Measurements from ENCODE around the gene DNAJC1.

Gene DNAJC1

DNA sequence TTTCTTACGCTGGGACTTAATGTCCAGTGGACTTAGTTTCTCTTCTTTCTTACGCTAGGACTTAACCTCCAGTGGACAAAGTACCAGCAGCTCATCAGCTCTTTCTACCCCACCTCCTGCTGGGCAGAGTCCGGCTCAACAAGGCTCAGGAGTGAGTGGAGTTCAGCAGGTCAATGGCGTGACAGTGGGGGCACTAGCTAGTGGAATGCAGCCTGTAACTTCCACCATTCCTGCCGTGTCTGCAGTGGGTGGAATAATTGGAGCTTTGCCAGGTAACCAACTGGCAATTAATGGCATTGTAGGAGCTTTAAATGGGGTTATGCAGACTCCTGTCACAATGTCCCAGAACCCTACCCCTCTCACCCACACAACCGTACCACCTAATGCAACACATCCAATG lies 269.8 kb downstream of the DNAJC1 start:
- Histone ChIP-seq H3K9me3 (ENCODE audit: control insufficient read depth, insufficient read depth, low read length) (no peaks in the 10 kb centered on the region), H3F3A (ENCODE audit: control insufficient read depth, insufficient read depth) (peaks cover 6% of the 10 kb centered on the region; the same call in 1 of the 2 replicates), H4K20me1 (ENCODE audit: control insufficient read depth, insufficient read depth, low read depth, low read length) (no peaks in the 10 kb centered on the region), H3K27me3 (ENCODE audit: control insufficient read depth, low read length) (no peaks in the 10 kb centered on the region), H3K79me2 (ENCODE audit: control insufficient read depth, low read length) (no peaks in the 10 kb centered on the region; the same call in 1 of the 2 replicates), H3K4me2 (ENCODE audit: low read length) (no peak overlapping the region), H3K27ac (ENCODE audit: low read depth, low read length) (no peak overlapping the region), H3K4me3 (ENCODE audit: low read length) (no peak overlapping the region), H3K4me1 (ENCODE audit: control insufficient read depth, low read length) (no peaks in the 10 kb centered on the region), H3K36me3 (ENCODE audit: control insufficient read depth, low read length) (peaks cover 69% of the 10 kb centered on the region), H3K9me2 (replicated peaks; ENCODE audit: control insufficient read depth, low read length) (no peaks in the 10 kb centered on the region)
- TF ChIP-seq, protein P1, sequence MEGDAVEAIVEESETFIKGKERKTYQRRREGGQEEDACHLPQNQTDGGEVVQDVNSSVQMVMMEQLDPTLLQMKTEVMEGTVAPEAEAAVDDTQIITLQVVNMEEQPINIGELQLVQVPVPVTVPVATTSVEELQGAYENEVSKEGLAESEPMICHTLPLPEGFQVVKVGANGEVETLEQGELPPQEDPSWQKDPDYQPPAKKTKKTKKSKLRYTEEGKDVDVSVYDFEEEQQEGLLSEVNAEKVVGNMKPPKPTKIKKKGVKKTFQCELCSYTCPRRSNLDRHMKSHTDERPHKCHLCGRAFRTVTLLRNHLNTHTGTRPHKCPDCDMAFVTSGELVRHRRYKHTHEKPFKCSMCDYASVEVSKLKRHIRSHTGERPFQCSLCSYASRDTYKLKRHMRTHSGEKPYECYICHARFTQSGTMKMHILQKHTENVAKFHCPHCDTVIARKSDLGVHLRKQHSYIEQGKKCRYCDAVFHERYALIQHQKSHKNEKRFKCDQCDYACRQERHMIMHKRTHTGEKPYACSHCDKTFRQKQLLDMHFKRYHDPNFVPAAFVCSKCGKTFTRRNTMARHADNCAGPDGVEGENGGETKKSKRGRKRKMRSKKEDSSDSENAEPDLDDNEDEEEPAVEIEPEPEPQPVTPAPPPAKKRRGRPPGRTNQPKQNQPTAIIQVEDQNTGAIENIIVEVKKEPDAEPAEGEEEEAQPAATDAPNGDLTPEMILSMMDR (IDR thresholded peaks at IDR 0.05; ENCODE audit: low read depth, low read length, poor library complexity, severe bottlenecking) = no peak
- TF ChIP-seq EZH2phosphoT487 (IDR thresholded peaks at IDR 0.05; ENCODE audit: borderline replicate concordance, low read length) = no peak

DNA sequence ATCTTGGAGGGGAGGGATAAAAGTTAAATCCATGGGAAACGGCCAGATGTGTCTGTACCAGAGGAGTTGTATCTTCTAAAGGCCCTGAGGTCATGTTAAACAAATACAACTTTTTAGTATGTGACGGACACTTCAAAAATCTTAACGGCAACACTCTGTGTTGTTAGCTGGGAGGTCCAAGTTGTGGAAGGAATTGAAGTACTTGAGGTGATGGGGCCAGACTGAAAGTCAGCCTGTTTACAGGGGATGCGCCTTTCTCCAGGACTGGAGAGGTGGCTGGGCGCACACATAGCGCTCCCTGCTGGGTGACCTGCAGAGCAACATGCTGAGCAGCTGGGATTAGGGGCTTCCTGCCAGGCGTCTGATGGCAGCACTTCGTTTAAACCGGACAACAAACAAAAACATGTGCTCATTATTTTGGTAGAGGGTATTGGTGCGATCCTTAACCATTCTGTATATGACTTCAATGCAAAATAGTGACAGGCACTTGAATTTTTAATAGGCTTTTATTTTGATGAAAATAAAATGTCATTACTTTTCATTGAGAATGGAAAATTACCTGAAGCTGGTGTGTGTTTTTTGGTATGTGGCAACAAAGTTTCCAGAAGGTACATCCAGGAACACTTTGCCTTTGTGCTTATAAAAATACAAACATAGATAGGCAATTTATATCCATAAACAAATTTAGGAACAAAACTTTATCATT lies 271.3 kb downstream of the DNAJC1 start:
- no peaks in the 10 kb centered on the region for H4K20me1 ChIP-seq (ENCODE audit: control insufficient read depth, insufficient read depth, low read depth, low read length)
- no peak overlapping the region for H3K4me3 ChIP-seq (ENCODE audit: low read length)
- no peak overlapping the region for H3K27ac ChIP-seq (ENCODE audit: low read depth, low read length)
- no peak overlapping the region for H3K4me2 ChIP-seq (ENCODE audit: low read length)
- H3K4me1 ChIP-seq (ENCODE audit: control insufficient read depth, low read length) = no peaks in the 10 kb centered on the region
- no peaks in the 10 kb centered on the region; the same call in 1 of the 2 replicates for H3K79me2 ChIP-seq (ENCODE audit: control insufficient read depth, low read length)
- no peaks in the 10 kb centered on the region for H3K9me3 ChIP-seq (ENCODE audit: control insufficient read depth, insufficient read depth, low read length)
- TF ChIP-seq, protein P1 (IDR thresholded peaks at IDR 0.05; ENCODE audit: low read depth, low read length, poor library complexity, severe bottlenecking) = peak; percentile 92
- TF ChIP-seq EZH2phosphoT487 (IDR thresholded peaks at IDR 0.05; ENCODE audit: borderline replicate concordance, low read length) = no peak
- no peaks in the 10 kb centered on the region for H3K27me3 ChIP-seq (ENCODE audit: control insufficient read depth, low read length)
- no peaks in the 10 kb centered on the region for H3K9me2 ChIP-seq (replicated peaks; ENCODE audit: control insufficient read depth, low read length)
- peaks cover 6% of the 10 kb centered on the region; the same call in 1 of the 2 replicates for H3F3A ChIP-seq (ENCODE audit: control insufficient read depth, insufficient read depth)
- peaks cover 75% of the 10 kb centered on the region for H3K36me3 ChIP-seq (ENCODE audit: control insufficient read depth, low read length)

DNA sequence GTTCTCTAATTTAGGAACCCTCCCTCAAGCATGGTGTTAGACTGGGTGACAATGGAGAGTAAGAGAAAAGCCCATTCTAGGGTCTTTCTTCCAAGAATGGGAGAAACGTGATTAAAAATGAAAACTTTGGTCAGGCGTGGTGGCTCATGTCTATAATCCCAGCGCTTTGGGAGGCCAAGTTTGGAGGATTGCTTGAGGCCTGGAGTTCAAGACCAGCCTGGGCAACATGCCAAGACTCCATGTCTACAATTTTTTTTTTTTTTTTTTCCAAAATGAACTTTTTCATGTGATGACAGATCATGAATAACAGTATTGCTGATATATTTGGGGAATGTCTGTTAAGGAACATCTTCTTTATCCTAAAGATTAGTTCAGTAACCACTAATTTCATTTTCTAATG lies 274.9 kb downstream of the DNAJC1 start:
- TF ChIP-seq, protein P1 (IDR thresholded peaks at IDR 0.05; ENCODE audit: low read depth, low read length, poor library complexity, severe bottlenecking) = no peak
- no peak for TF ChIP-seq EZH2phosphoT487 (IDR thresholded peaks at IDR 0.05; ENCODE audit: borderline replicate concordance, low read length)
- H3K9me2 ChIP-seq (replicated peaks; ENCODE audit: control insufficient read depth, low read length) = no peaks in the 10 kb centered on the region
- peaks cover 63% of the 10 kb centered on the region for H3K36me3 ChIP-seq (ENCODE audit: control insufficient read depth, low read length)
- H3K27me3 ChIP-seq (ENCODE audit: control insufficient read depth, low read length) = no peaks in the 10 kb centered on the region
- H3K9me3 ChIP-seq (ENCODE audit: control insufficient read depth, insufficient read depth, low read length) = no peaks in the 10 kb centered on the region
- peaks cover 17% of the 10 kb centered on the region for H3K4me1 ChIP-seq (ENCODE audit: control insufficient read depth, low read length)
- peaks cover 6% of the 10 kb centered on the region for H3K79me2 ChIP-seq (ENCODE audit: control insufficient read depth, low read length)
- H3K27ac ChIP-seq (ENCODE audit: low read depth, low read length) = no peak overlapping the region
- H3F3A ChIP-seq (ENCODE audit: control insufficient read depth, insufficient read depth) = peaks cover 16% of the 10 kb centered on the region
- H3K4me3 ChIP-seq (ENCODE audit: low read length) = no peak overlapping the region
- H4K20me1 ChIP-seq (ENCODE audit: control insufficient read depth, insufficient read depth, low read depth, low read length) = peaks cover 11% of the 10 kb centered on the region; the same call in 1 of the 2 replicates
- no peak overlapping the region for H3K4me2 ChIP-seq (ENCODE audit: low read length)
